HG03354 (cell line): Measurements from ENCODE around the gene C20orf173.
A peak's percentile ranks its signal among the peaks of the same experiment; 100 is the strongest.

Source experiments
- ATAC-seq: cut with Tn5 transposase; IDR thresholded peaks from one replicate; pipeline ENCODE4 v1.9.1; 2021; ENCODE audit warnings: mild to moderate bottlenecking; ENCODE audit not compliant: unreplicated experiment, poor library complexity, severe bottlenecking

C20orf173 gene

GRCh38 chr20:35510951-35511735 is 18.3 kb downstream of the C20orf173 start:
- no peak for ATAC-seq

- no peak for ATAC-seq
These were observed 20.8 kb downstream of the C20orf173 start for GRCh38 chr20:35508493-35509218.

DNA sequence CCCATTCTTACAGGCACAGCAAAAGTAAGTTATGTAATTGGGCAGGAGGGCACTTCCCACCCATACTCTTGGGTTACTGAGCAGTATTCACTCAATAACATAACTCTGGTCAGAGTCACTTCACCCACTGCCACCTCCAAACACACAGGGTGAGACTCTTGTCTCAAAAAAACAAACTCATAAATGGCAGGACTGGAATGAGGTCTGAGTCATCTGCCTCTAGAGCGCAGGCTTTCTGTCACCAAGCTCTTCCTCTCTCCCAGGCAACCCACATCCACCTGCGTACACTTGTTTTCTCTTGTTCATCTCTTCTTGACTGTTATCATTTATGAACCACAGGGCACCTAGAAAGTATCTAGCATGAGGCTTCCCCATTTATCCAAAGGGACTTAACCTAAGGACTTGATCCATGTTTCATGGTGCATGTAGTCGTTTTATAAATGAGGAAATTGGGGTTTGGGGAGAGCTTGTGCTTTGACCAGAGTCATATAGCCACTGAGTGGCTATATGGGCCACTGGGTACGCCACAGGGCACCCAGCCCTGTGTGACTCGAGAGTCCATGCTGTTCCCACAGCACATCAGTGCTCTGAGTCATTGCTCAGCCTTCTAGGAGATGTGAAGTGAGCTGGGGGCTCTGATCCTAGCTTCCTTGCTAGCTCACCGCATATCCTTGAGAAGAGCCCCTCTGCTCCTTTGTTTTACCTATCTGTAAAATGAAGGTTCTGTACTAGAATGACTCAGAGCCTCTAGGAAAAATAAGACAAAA is 22.4 kb downstream of the C20orf173 start:
- no peak for ATAC-seq

- no peak for ATAC-seq
These were observed 23.3 kb downstream of the C20orf173 start for GRCh38 chr20:35506179-35506578.

DNA sequence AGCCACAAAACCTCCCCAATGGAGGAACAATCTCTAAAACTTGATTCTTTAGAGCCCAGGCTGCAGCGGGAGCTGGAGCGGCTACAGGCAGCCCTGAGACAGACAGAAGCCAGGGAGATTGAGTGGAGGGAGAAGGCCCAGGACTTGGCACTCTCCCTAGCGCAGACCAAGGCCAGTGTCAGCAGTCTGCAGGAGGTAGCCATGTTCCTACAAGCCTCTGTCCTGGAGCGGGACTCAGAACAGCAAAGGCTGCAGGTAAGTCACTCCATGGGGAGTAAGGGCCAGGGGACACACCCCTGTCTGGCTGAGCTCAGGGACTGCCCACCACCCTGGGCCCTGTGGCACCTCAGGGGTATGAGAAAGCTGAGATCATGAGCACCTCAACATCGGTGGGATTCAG is 24.7 kb downstream of the C20orf173 start:
- ATAC-seq, result no peak

DNA sequence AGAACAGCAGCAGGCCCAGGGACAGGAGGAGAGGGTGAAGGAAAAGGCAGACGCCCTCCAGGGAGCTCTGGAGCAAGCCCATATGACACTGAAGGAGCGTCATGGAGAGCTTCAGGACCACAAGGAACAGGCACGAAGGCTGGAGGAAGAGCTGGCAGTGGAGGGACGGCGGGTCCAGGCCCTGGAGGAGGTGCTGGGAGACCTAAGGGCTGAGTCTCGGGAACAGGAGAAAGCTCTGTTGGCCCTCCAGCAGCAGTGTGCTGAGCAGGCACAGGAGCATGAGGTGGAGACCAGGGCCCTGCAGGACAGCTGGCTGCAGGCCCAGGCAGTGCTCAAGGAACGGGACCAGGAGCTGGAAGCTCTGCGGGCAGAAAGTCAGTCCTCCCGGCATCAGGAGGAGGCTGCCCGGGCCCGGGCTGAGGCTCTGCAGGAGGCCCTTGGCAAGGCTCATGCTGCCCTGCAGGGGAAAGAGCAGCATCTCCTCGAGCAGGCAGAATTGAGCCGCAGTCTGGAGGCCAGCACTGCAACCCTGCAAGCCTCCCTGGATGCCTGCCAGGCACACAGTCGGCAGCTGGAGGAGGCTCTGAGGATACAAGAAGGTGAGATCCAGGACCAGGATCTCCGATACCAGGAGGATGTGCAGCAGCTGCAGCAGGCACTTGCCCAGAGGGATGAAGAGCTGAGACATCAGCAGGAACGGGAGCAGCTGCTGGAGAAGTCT is 25.5 kb downstream of the C20orf173 start:
- ATAC-seq, result no peak

DNA sequence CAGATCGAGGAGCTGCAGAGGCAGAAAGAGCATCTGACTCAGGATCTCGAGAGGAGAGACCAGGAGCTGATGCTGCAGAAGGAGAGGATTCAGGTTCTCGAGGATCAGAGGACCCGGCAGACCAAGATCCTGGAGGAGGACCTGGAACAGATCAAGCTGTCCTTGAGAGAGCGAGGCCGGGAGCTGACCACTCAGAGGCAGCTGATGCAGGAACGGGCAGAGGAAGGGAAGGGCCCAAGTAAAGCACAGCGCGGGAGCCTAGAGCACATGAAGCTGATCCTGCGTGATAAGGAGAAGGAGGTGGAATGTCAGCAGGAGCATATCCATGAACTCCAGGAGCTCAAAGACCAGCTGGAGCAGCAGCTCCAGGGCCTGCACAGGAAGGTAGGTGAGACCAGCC is 26.2 kb downstream of the C20orf173 start:
- no peak for ATAC-seq

- no peak for ATAC-seq
These were observed 27.1 kb downstream of the C20orf173 start for GRCh38 chr20:35502352-35502751.

- ATAC-seq, result no peak
These were observed 30.2 kb downstream of the C20orf173 start for GRCh38 chr20:35499271-35499670.

GRCh38 chr20:35497780-35498189 is 31.7 kb downstream of the C20orf173 start:
- ATAC-seq, result no peak

DNA sequence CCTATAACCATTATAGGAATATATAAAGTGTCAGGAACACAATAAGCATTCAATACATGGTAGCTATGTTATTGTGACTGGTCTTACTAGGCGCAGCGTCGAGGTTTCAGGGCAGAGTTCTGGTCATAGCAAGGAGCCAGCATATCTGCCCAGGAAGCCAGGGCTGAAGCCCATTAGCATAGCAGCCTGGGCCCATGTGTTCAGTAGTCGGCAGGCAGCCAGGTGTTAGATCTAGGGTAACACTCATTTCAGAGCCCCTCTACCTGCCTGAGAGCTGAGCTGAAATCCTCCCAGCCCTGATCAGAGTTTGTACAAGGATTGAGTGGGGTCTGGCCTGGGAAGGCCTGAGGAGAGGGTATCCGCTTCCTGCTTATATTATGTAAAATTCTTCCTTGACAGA is 32.1 kb downstream of the C20orf173 start:
- ATAC-seq, result no peak

DNA sequence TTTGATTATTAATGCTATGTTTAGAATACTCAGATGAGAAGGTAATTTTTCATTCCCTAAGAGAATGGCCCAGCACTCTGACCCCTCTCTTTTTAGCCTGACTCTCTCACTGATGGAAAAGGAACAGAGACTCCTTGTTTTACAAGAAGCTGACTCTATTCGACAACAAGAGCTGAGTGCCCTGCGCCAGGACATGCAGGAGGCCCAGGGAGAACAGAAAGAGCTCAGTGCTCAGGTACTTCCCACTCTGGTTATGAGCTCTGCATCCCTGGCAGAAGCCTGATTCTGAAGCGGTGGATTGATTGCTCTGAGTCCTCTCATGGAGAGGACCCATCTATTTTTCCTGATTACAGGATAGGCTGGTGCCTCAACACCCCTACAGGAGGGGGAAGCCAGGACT is 33.0 kb downstream of the C20orf173 start:
- ATAC-seq, result no peak

DNA sequence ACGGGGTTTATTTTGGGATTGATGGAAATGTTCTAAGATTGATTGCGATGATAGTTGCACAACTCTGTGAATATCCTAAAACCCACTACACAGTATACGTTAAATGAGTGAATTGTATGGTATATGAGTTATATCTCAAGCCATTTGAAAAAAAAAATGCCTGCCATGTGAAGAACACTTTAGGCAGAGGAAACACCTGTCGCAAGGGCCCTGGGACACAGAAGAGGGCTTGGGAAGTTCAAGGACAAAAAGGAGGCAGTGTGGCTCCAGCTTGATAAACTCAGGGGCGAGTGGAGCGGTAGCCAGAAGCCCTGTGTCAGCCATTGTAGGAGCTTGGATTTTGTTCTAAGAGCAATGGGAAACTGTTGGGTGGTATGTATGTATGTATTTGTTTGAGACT is 37.1 kb downstream of the C20orf173 start:
- ATAC-seq, result no peak

DNA sequence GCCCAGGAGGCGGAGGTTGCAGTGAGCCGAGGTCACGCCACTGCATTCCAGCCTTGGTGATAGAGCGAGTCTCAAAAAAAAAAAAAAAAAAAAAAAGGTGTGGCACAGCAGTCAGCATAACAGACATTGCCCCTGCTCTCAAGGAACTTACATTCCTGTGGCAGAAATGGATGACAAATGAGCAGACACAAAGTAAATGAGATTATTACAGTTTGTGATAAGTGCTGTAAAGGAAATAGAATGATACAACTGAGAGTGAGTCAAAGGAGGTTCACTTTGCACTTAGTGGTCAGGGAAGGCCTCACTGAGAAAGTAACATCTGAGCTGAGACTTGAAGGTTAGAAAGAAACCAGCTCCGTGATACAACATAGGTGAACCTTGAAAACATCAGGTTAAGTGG is 37.6 kb downstream of the C20orf173 start:
- no peak for ATAC-seq

GRCh38 chr20:35490736-35491181 is 38.7 kb downstream of the C20orf173 start:
- ATAC-seq, result peak; percentile 98

GRCh38 chr20:35489717-35490116 is 39.7 kb downstream of the C20orf173 start:
- ATAC-seq, result no peak

DNA sequence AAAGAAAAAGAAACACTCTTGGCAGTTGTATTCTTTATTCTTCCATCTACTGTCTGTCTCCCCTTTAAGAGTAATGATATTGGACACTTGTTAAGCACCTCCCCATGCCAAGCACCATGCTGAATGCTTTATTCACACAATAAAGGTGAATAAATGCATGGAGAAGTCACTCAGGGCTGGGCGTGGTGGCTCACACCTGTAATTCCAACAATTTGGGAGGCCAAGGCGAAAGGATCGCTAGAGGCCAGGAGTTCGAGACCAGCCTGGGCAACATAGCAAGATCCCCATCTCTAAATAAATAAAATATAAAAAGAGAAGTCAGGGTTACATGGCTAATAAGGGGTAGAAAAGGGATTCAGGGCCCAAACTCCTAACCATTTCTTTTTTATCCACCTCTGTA is 42.0 kb downstream of the C20orf173 start:
- ATAC-seq, result no peak

- no peak for ATAC-seq
These were observed 49.7 kb downstream of the C20orf173 start for GRCh38 chr20:35479798-35480197.

GRCh38 chr20:35478804-35479472 is 50.5 kb downstream of the C20orf173 start:
- no peak for ATAC-seq
